Neural crest cell (in vitro differentiated cells): ENCODE measurements around the gene CSMD2. TPM values are rescaled to one million over a fixed set of nuclear protein-coding genes. Genes with fewer than 3 reads are reported as not detected.

Experiments
- DNase-seq: peaks from one replicate; pipeline ENCODE4 v3.0.0; 2021; ENCODE audit warnings: low read depth, mixed read lengths, low spot score
- H3K27ac Mint-ChIP-seq: one replicate; pipeline ENCODE4 v1.8.0; 2021; ENCODE audit warnings: mild to moderate bottlenecking, mixed read lengths; ENCODE audit not compliant: unreplicated experiment
- H3K27me3 Mint-ChIP-seq: 2 replicates; pipeline ENCODE4 v1.8.0; 2021; ENCODE audit warnings: low read depth, mild to moderate bottlenecking, mixed read lengths
- H3K36me3 Mint-ChIP-seq: 2 replicates; pipeline ENCODE4 v1.8.0; 2021; ENCODE audit warnings: low read depth, mild to moderate bottlenecking, mixed read lengths
- H3K4me1 Mint-ChIP-seq: 2 replicates; pipeline ENCODE4 v1.8.0; 2021; ENCODE audit warnings: mixed read lengths
- H3K4me3 Mint-ChIP-seq: one replicate; pipeline ENCODE4 v1.8.0; 2021; ENCODE audit warnings: mild to moderate bottlenecking, mixed read lengths
- H3K9me3 Mint-ChIP-seq: 2 replicates; pipeline ENCODE4 v1.8.0; 2021; ENCODE audit warnings: mixed read lengths
- CTCF ChIP-seq: fragments of 200-600 bp; sonication (generic); conservative IDR thresholded peaks from 2 replicates; pipeline ENCODE4 v1.5.0; 2021; ENCODE audit warnings: antibody characterized with exemption, mild to moderate bottlenecking
- total RNA-seq: library from RNA; stranded (reverse); gene quantifications from 2 replicates; pipeline ENCODE4 v1.2.1, GENCODE V29; 2021

The CSMD2 gene
- total RNA-seq, 1 donor from 2014 or later: 0.40 TPM

- Mint-ChIP-seq H3K9me3 (no peaks in the 10 kb centered on the region), H3K36me3 (no peaks in the 10 kb centered on the region), H3K4me1 (peaks cover 13% of the 10 kb centered on the region), H3K27ac (no peak overlapping the region), H3K4me3 (no peak overlapping the region), H3K27me3 (peaks cover 2% of the 10 kb centered on the region)
- DNase-seq: no peak
- no peak for TF ChIP-seq CTCF
These were observed 503.1 kb downstream of the CSMD2 start for GRCh38 chr1:33661811-33662454.

DNA sequence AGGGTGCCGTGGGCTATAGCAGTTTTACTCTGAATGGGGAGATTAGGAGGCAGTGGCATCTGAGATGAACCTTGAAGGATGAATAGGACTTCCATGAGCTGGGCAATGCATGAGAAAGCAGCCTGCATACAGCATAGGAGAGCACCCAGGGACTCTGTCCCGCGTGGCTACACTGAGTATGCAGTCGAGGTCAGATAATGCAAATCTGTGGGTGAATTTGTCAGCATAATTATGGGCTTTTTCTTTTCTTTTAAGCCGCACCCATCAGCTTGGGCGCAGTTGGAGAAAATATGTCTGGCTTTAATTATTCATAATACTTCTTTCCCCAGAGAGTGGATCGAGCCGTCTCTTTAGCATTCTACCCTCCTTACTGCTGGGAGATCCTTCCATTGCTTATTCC lies 504.1 kb downstream of the CSMD2 start:
- Mint-ChIP-seq H3K4me1 (peaks cover 9% of the 10 kb centered on the region), H3K27me3 (peaks cover 2% of the 10 kb centered on the region), H3K9me3 (no peaks in the 10 kb centered on the region), H3K4me3 (no peak overlapping the region), H3K36me3 (no peaks in the 10 kb centered on the region), H3K27ac (no peak overlapping the region)
- TF ChIP-seq CTCF: no peak
- no peak for DNase-seq

- no peak overlapping the region for H3K4me3 Mint-ChIP-seq
- H3K27ac Mint-ChIP-seq: no peak overlapping the region
- no peak for TF ChIP-seq CTCF
- H3K27me3 Mint-ChIP-seq: peaks cover 2% of the 10 kb centered on the region
- H3K36me3 Mint-ChIP-seq: no peaks in the 10 kb centered on the region
- H3K4me1 Mint-ChIP-seq: peaks cover 9% of the 10 kb centered on the region
- no peaks in the 10 kb centered on the region for H3K9me3 Mint-ChIP-seq
- no peak for DNase-seq
These were observed 504.8 kb downstream of the CSMD2 start for GRCh38 chr1:33660244-33660643.

GRCh38 chr1:33659641-33660040 lies 505.4 kb downstream of the CSMD2 start:
- TF ChIP-seq CTCF: no peak
- Mint-ChIP-seq H3K27me3 (peaks cover 2% of the 10 kb centered on the region), H3K27ac (no peak overlapping the region), H3K4me3 (no peak overlapping the region), H3K36me3 (no peaks in the 10 kb centered on the region), H3K4me1 (peaks cover 9% of the 10 kb centered on the region), H3K9me3 (no peaks in the 10 kb centered on the region)
- DNase-seq: no peak

DNA sequence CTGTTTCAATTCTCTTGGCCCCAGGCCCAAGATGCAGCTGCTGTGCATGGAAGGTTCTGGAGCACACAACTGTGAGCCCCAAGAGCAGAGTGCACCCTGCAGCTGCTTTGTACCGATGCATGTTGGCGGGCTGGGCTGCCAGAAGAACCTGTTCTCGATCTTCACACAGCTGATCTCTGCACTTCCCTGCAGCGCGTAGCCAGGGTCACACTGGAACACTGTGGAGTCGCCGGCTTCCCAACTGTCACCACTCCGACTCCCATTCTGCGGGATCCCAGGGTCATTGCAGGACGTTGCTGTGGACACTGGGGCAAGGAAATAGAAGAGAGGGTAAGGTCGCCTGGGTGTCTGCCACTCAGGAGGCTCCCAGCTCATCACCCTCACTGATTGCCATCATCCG lies 507.2 kb downstream of the CSMD2 start:
- H3K4me1 Mint-ChIP-seq: peaks cover 9% of the 10 kb centered on the region
- H3K36me3 Mint-ChIP-seq: no peaks in the 10 kb centered on the region
- H3K27ac Mint-ChIP-seq: no peak overlapping the region
- H3K4me3 Mint-ChIP-seq: no peak overlapping the region
- TF ChIP-seq CTCF: no peak
- DNase-seq: no peak
- H3K9me3 Mint-ChIP-seq: no peaks in the 10 kb centered on the region
- H3K27me3 Mint-ChIP-seq: peaks cover 2% of the 10 kb centered on the region
